SU-DHL-6 (cell line): ENCODE results near the gene RGN.

Source experiments
- H2AFZ ChIP-seq: fragments of 200-600 bp; sonication (generic); 2 replicates; pipeline ENCODE4 v1.6.1; 2014; ENCODE audit warnings: low read depth, mild to moderate bottlenecking, moderate library complexity, mixed read lengths, antibody characterized with exemption, low read length; ENCODE audit not compliant: severe bottlenecking
- H3F3A ChIP-seq: fragments of 200-600 bp; shearing (Covaris generic); 2 replicates; pipeline ENCODE4 v1.6.0; 2016; ENCODE audit warnings: antibody characterized with exemption, mild to moderate bottlenecking; ENCODE audit not compliant: insufficient read depth
- H3K27ac ChIP-seq: fragments of 200-600 bp; sonication (generic); 2 replicates; pipeline ENCODE4 v1.5.1; 2016; ENCODE audit warnings: low read depth, mild to moderate bottlenecking, low read length, moderate library complexity, mixed read lengths
- H3K27me3 ChIP-seq: fragments of 200-600 bp; sonication (generic), shearing (Covaris generic); 2 replicates; pipeline ENCODE4 v1.6.0; 2014; ENCODE audit warnings: mild to moderate bottlenecking, low read length
- H3K36me3 ChIP-seq: fragments of 200-600 bp; sonication (generic); 2 replicates; pipeline ENCODE4 v1.6.1; 2014; ENCODE audit warnings: mild to moderate bottlenecking, low read length, mixed read lengths
- H3K4me2 ChIP-seq: fragments of 300-600, 200-600 bp; shearing (Covaris generic), sonication (generic); 2 replicates; pipeline ENCODE4 v1.6.0; 2014; ENCODE audit warnings: low read length, low read depth, mild to moderate bottlenecking; ENCODE audit not compliant: poor library complexity, severe bottlenecking
- H3K4me3 ChIP-seq: fragments of 200-600 bp; sonication (generic); 2 replicates; pipeline ENCODE4 v1.5.1; 2014; ENCODE audit warnings: antibody characterized with exemption, low read length, mild to moderate bottlenecking, mixed read lengths; ENCODE audit not compliant: insufficient read depth, poor library complexity, severe bottlenecking
- H3K79me2 ChIP-seq: fragments of 200-600 bp; sonication (generic); 2 replicates; pipeline ENCODE4 v1.6.1; 2014; ENCODE audit warnings: mild to moderate bottlenecking, low read length, moderate library complexity; ENCODE audit not compliant: insufficient read depth
- H3K9ac ChIP-seq: fragments of 200-600 bp; sonication (generic); 2 replicates; pipeline ENCODE4 v1.7.0; 2014; ENCODE audit warnings: mild to moderate bottlenecking, low read length
- H3K9me2 ChIP-seq: fragments of 200-600 bp; sonication (generic); replicated peaks from 2 replicates; pipeline ENCODE4 v1.6.1; 2014; ENCODE audit warnings: low read length; ENCODE audit not compliant: insufficient read depth
- H3K9me3 ChIP-seq: fragments of 200-600 bp; sonication (generic); 2 replicates; pipeline ENCODE4 v1.6.1; 2014; ENCODE audit warnings: low read length, mixed read lengths; ENCODE audit not compliant: insufficient read depth
- H4K20me1 ChIP-seq: fragments of 200-600 bp; sonication (generic); 2 replicates; pipeline ENCODE4 v1.6.1; 2014; ENCODE audit warnings: low read depth, mild to moderate bottlenecking, antibody characterized with exemption, low read length, moderate library complexity, mixed read lengths
- CTCF ChIP-seq: fragments of 200-600 bp; sonication (generic); IDR thresholded peaks from one replicate; pipeline ENCODE4 v1.5.1; 2017; ENCODE audit warnings: antibody characterized with exemption, mild to moderate bottlenecking, low read length, moderate library complexity; ENCODE audit not compliant: insufficient read depth, poor library complexity, severe bottlenecking
- EZH2phosphoT487 ChIP-seq: fragments of 200-600 bp; sonication (generic), shearing (Covaris generic); conservative IDR thresholded peaks from 2 replicates; pipeline ENCODE4 v1.6.1; 2018; ENCODE audit warnings: mild to moderate bottlenecking, antibody characterized with exemption, low read length, moderate library complexity, mixed read lengths

Gene RGN

DNA sequence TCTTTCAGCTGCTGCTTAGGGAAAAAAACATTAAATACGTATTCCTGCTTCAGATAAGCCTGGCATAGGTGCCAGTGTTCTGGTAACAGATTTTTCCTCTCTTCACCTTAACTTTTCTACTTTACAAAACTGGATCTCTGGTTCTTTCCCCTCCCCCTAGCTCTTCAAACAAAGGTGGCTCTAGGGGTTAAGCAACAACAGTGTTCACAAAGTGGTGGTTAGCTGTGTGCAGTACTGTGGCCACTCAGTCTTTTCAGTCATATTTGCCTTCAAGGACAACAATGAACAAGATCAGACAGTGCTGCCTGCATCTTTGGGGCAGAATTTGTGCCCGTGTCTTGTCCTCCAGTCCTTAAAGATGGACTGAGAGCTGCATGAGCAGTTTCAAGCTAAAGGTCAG, 15.1 kb upstream of the RGN start:
- Histone ChIP-seq H3F3A (no peaks in the 10 kb centered on the region), H2AFZ (no peak overlapping the region), H3K9ac (no peak overlapping the region), H3K27me3 (no peaks in the 10 kb centered on the region), H3K9me2 (no peaks in the 10 kb centered on the region), H3K4me3 (no peak overlapping the region), H4K20me1 (no peaks in the 10 kb centered on the region), H3K4me2 (no peak overlapping the region), H3K79me2 (no peaks in the 10 kb centered on the region), H3K27ac (no peak overlapping the region), H3K9me3 (no peaks in the 10 kb centered on the region), H3K36me3 (no peaks in the 10 kb centered on the region)
- TF ChIP-seq EZH2phosphoT487 (no peak), CTCF (no peak)

- TF ChIP-seq EZH2phosphoT487 (no peak), CTCF (no peak)
- H3F3A ChIP-seq = no peaks in the 10 kb centered on the region
- H3K9me3 ChIP-seq = no peaks in the 10 kb centered on the region
- no peak overlapping the region for H3K9ac ChIP-seq
- H3K9me2 ChIP-seq = no peaks in the 10 kb centered on the region
- no peak overlapping the region for H3K4me3 ChIP-seq
- H3K27ac ChIP-seq = no peak overlapping the region
- no peak overlapping the region for H2AFZ ChIP-seq
- no peaks in the 10 kb centered on the region for H3K79me2 ChIP-seq
- no peaks in the 10 kb centered on the region for H4K20me1 ChIP-seq
- no peak overlapping the region for H3K4me2 ChIP-seq
- H3K36me3 ChIP-seq = no peaks in the 10 kb centered on the region
- no peaks in the 10 kb centered on the region for H3K27me3 ChIP-seq
Measured at GRCh38 chrX:47068214-47068613, 10.0 kb upstream of the RGN start.

DNA sequence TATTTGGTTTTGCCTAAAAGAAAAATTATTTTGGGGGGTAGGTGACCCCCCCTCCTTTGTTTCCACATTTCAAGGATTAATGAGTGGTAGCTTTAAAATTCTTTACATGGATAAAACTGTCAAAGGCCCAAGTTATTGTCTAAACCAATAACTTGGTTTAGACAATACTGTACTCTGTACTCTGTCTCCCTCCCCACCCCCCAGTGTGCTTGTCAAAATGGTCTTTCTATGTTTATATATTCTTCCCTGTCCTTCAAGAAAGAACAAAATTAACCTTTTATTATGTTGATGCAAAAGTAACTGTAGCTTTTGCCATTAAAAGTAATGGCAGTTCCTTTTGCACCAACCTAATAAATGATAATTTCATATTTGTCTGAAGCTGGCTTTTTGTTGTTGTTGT, 9.5 kb upstream of the RGN start:
- no peaks in the 10 kb centered on the region for H3K79me2 ChIP-seq
- H2AFZ ChIP-seq = no peak overlapping the region
- H3K4me2 ChIP-seq = no peak overlapping the region
- H3K27me3 ChIP-seq = no peaks in the 10 kb centered on the region
- H3K9ac ChIP-seq = no peak overlapping the region
- no peaks in the 10 kb centered on the region for H3K9me3 ChIP-seq
- H3K9me2 ChIP-seq = no peaks in the 10 kb centered on the region
- H3F3A ChIP-seq = no peaks in the 10 kb centered on the region
- H4K20me1 ChIP-seq = no peaks in the 10 kb centered on the region
- TF ChIP-seq CTCF (no peak), EZH2phosphoT487 (no peak)
- no peak overlapping the region for H3K27ac ChIP-seq
- no peaks in the 10 kb centered on the region for H3K36me3 ChIP-seq
- H3K4me3 ChIP-seq = no peak overlapping the region
